DMS 273 treated with DMSO at 0.1 percent for 48 hours (cell line): ENCODE results near the gene TTC28.

Experiments
- DNase-seq: peaks from one replicate; lab custom pipeline; 2025; lab: John Stamatoyannopoulos, UW

TTC28 gene

DNA sequence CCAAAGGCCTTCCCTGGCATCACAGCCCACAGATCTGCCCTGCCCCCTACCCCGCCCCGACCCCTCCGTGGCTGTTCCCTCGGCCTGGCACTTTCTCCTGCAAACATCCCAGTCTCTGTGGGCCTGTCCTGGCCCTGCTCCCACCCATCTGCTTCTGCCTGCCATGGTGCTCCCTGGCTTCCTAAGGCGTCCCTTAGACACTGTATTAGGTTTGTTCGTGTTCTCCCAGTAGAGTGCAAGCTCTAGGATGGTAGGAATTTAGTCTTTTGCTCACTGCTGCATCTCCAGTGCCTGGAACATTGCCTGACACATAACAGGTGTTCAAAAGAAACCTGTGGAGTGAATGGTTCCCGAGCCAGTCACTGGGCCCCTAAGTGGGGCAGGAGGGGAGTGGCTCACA is 690.9 kb downstream of the TTC28 start:
- DNase-seq: no peak

DNA sequence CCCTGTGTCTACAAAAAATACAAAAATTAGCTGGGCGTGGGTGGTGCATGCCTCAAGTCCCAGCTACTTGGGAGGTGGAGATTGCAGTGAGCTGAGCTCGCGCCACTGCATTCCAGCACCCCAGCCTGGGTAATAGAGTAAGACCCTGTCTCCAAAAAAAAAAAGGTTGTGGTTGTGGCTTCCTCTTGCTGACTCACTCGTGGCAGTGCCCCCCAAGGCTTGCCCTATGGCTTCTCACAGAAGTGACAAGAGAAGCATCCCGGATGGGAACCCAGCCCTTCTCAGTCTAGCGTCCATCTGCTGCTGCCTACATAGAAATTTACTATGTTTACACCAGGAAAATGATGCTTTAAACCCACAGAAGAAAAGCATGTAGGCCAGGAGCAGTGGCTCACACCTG is 692.1 kb downstream of the TTC28 start:
- DNase-seq: no peak

DNA sequence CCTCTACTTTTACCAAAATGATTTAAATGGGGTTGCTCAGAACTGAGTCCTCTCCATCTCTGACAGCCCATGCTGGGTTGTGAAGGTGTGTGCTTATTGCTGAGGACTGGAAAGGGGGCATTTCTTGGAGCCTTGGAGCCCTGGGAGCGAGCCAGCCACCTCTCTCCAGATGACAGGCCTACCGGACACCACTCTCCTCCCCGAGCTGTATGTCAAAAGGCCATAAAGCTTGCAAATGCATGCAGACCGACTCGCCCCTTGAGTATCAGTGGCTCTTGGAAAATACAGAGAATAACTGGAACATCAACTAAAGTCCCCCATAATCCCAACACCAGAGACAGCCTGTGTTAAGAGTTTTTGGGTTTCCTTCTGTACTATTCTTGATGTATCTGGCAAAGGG is 692.7 kb downstream of the TTC28 start:
- DNase-seq: no peak

DNA sequence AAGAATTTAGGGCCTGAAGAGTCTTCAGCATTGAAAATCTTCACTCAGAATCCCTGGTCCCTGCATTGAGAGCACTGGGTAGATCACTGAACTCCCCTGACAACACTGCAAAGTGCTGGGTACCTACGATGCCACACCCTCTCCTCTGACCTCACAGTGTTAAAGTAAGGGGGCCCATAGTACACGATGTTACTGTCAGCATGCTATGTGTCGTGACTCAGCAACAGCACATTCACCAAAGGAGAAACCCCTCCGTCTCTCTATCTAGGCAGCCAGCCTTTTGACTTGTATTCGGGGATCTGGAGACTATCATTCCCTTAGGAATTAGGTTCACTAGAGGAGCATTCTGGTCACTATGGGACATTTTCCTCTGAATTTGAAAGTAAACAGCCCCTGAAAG is 693.2 kb downstream of the TTC28 start:
- DNase-seq: no peak

DNA sequence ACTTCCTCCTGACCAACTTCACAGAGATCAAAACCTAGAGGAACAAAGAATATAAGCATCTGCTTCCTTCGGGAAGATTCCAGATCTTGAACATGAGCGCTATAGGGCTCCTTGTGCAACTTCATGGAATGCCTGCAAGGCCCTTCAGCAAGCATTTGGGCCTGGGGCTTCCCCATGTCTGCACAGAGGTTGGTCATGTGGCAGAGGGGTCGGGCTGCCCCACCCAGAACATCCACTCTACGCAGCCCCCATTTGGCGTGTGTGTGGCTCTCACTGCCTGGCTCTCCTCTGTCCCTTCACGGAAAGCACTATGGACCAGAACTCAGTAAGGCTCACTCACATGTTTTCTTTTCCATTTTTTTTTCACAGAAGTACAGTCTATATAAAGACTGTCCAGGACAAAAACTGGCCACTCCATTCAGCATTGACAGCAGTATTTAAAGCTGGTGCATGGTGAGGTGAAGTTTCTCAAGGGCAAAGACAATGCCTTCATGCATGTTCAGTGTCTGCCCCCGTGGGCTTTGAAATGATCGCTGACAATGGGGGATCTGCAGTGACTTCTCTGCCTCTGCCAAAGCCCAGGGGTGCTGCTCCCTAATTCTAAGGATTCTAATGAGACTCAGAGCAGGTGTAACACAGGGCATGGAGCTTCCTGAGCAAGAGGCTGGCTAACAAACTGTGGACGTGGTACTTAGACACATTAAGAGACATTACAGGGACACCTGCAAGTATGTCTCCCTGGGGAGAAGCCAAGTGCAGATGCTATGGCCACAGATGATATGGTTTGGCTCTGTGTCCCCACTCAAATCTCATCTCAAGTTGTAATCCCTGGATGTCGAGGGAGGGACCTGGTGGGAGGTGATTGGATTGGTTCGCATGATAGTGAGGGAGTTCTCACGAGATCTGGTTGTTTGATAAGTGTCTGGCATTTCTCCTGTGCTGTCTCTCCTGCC is 694.0 kb downstream of the TTC28 start:
- no peak for DNase-seq

DNA sequence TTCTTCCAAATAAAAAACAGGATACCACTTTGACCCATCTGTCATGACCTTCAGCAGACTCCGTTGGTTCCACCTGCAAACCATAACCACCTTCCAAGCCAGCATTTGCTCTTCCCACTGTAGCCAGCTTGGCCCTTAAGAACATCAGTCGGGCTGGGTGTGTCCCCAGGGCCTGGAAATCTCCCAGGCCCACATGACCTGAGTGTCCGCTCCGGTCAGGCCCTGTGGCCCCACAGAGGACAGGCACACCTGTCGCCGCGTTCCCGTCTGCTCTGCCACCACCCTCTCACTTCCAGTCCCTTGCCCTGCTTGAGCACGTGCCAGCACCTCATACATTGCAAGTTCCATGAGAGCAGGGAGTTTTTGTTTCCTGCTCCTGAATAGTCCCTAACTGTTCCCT is 694.9 kb downstream of the TTC28 start:
- DNase-seq: no peak

DNA sequence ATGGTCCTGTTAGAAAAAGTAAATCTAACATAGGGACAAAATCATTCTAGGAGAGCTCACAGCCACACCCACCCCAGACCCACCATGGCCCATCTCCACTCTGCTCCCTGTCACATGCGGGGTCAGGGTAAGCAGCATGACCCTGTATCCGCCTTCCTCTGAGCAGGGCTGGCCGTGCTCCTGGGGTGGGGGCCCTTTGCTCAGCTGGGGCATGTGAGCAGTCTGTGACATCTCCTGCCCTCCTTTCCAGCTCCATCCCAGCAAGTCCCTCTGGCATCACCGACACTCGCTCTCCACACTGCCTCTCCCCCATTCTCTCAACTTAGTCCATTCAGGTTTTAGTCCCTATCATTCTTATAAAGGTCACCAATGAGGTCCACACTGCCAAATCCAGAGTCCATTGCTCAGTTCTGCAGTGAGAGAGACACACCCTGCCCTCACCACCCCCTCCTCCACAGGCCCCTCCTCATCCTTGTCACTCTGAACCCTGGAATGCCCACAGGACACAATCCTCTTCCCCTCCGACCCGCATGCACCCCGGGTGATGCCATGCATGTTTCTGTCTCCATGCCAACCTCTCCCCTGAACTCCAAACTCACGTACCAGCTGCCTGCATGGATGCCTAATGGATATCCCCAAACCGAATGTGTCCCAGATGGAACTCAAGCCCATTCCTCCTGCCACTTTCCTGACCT is 695.5 kb downstream of the TTC28 start:
- DNase-seq: no peak

DNA sequence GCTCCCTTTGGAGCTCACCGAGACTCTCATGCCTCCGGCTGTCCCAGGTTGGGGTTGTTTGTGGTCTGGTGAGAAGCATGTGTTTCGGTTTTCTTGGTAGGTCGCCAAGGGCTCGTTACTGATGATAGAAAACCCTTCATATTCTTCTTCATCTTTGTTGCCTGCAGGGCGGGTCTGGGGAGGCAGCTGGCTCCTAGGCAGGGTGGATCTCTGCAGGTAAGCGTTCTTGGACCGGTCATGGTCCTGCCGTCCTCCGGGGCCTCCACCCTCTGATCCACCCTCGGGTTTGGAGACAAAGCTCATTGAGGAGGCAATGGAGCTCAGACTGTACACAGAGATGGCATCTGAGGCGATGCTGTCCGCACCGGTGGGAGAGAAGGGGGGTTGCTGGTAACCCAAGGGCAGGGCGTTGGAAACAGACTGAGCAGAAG is 696.3 kb downstream of the TTC28 start:
- no peak for DNase-seq

DNA sequence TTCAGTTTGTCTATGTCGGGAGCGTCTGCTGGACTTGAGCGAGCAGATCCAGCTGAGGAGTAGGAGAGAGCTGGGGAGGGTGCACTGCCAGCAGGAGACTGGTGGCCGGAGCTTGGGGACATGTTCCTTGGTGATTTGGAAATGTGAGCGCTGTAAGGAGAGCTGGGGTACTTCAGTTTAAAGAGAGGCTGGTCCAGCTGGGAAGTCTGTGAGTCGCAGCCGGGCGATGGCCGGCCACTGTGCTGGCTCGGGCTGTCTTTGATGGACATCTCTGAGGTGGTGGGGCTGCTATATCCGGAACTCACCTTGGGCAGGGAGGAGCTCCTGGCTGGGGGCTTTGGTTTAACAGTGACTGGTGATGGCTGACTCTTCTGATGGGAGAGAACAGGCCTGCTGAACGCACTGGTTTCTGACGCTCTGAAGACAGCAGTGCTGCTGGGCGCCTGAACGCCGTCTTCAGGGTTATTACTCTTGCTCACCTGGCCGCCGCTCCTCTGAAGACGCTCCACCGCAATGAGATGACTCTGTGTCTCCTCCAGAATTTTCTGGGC is 696.9 kb downstream of the TTC28 start:
- no peak for DNase-seq

DNA sequence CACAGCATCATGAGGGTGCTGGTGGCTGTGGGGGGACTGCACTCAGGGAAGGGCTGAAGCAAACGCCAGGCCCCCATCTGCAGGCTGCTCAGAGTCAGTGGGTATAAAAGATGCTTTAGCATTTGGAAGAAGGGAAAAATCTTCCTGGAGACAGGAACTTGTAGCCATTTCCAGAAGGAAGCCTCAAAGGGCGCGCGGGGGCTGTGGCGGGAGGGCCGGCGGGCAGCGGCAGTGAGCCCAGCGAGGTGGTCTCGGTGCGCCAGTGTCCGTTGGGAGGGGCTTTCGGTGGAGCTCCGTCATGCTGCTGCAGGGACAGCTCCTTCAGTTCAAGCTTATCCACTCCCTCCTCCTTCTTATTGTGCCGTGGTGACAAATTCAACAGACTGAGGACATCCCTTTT is 697.5 kb downstream of the TTC28 start:
- no peak for DNase-seq

DNA sequence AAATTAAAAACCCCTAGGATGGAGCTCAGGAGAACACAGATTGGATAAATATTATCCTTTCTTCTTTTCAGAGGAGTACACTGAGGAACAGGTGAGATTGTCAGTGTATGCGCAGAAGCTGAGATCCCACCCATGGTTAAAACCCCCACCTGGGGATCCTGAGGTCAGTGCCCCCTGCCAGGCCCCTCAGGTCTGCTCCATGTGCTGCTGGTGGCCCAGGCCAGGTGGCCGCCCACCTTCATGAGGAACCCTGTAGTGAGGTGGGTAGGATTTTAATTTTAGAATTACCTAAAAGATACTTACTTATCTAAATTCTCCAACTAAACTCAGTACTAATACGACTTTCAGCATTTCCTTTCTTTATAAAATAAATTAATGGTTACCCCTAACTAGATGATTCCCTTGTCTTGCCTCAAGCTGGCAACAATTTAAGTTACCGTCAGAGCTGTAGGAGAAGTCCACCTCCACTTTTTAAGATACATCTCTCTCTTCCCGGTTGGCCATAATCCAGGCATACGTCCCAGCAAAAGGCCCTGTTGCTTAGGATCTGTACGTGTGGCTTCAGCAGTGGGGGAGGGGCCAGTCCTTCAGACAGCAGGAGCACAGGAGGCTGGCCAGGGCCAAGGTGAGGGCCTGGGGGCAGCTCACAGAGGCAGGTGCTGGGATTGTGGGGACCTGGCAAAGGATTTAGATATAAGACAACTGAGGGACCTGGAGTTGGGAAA is 699.1 kb downstream of the TTC28 start:
- no peak for DNase-seq

DNA sequence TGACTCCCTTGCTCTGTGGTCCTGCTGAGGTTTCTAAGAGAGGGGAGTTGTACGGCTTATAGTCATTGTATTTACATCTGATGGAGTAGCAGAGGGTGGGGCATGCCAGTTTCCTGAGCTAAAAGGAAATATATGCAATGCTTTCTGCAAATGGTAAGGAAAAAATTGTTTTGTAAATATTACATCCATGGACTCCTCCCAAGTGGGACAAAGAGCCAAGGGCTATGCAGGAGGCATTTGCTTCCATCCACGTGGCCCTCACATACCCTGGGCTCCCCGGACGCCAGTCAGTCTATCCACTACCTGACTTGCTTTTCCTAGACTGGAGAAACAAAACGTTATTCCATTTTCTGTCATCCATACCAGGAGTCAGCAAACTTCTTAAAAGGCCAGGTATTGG is 700.8 kb downstream of the TTC28 start:
- no peak for DNase-seq

DNA sequence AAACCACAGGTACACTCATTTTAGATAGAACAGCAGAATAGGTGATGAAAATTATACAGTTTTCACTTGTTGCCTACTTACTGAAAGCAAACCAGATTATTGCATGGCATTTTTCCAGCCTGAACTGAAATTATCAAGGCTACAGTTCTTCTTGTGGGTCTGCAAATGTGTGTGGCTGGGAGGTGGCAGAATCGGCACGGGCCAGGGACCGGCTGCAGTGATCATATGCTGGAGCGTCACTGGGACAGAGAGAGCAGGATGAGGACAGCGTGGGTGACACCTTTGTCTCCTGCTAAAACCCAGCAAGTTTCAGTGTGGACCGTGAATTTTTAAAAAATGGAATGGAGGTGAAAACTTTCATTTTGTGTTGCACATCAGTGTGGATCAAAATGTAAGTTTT is 701.3 kb downstream of the TTC28 start:
- no peak for DNase-seq

DNA sequence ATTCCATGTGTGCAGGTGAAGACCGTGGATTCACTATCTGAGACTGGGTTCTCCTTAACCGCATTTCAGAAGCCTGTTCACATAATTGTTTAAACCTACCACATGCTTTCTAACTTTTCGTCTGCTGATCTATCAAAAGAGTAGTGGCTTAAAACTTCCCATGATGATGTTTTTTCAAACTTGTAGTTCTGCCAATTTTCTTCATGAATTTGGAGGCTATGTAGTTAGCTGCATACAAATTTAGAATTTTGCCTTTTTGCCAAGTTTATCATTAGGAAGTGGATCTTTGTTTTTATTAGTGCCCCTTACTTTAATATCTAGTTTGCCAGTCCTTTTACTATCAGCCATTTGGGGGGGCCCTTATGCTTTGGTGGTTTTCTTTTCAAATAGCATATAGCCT is 703.1 kb downstream of the TTC28 start:
- DNase-seq: no peak

DNA sequence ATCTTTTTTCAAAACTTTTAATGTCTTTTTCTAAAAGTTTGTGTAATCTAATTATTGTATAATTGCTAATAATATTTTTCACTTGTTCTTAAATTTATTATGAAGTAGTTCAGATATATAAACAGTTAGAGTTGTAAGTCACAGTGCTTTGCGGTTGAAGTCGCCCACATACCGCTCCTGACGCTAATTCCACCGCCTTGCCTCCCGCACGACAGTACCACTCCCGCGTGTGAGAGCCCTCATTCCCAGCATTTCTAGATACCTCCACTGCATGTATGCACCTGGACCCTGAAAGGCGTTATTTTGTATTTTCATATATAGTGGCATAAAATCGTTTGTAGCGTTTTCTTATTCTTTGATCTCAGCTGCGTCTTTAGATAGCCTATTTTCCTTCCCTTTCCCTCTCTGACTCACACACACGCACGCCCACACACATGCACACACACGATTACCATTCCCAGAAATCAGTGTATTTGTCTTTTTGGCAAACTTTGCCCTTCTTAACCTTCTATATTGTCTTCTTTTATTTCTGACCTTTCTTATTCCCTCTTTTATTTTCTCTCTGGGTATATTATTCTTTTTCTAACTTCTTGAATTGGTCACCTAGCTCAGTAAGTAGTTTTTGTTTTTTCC is 704.1 kb downstream of the TTC28 start:
- no peak for DNase-seq

DNA sequence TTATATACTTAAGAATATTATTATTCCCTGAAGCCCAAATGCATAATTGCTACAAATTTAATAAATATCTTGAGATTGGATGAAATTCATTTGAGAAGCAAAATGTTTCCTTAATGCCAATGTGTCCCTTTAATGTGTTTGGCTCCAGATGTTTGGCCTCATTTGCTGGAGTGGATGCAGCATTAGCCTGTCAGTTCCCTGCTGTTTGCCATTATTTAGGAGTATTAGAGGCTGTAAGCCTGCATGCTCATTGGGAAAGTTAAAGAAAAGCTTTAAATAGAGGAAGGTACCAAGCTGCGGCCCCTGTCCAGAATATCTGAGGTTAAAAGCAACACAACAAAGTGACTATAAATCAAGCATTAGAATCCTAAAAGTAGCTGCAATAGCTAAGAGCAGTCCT is 705.8 kb downstream of the TTC28 start:
- no peak for DNase-seq

DNA sequence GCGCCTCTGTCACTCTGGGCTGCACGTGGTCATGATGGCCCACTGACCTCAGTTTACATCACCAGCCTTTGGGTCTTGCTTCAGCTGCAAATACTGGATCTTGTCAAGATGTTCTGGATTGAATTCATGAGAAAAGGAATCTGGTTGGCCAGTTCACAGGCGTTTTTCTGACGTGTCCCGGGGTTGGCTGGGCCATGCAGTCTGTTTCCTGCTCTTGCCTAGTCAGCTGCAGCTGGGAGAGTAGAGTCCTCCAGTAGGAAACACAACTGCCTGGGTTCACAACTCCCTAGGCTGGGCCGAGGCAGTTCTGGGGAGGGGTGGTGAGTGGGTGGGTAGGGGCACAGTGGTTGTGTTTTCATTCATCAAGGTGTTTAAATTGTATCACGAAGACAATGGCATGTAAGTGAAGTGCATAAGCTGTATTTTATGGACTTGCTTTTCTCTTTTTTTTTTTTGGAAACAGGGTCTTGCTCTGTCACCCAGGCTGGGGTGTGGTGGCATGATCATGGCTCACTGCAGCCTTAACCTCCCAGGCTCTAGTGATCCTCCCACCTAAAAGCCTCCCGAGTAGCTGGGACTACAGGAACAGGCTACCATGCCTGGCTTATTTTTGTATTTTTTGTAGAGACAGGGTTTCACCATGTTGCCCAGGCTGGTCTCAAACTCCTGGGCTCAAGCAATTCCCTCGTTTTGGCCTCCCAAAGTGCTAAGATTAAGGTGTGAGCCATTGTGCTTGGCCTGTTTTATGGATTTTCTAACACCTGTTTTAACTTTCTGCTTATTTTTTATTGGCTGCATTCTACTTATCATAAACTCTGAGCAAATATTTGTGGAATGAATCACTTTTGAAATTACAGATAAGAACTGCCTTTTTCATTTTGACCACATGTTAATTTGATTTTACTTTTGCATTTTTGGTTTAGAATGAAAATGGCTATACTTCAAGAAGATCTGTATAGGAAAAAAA is 706.6 kb downstream of the TTC28 start:
- no peak for DNase-seq

DNA sequence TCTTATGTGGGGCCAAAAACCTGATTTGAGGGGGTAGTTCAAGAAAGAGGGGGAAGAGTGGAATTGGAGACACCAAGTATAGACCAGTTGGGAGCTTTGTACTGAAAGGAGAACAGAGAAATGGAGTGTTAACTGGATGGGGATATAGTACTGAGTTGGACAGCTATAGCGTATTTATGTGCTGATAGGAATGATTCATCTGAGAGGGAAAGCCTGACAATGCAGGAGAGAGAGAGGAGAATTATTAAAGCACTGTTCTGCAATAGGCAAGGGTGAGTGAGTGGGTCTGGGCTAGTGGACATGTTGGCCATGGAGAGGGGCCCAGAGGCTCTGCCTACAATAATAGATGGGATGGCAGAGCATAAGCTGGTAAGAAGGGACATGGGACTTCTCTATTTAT is 707.7 kb downstream of the TTC28 start:
- DNase-seq: no peak

DNA sequence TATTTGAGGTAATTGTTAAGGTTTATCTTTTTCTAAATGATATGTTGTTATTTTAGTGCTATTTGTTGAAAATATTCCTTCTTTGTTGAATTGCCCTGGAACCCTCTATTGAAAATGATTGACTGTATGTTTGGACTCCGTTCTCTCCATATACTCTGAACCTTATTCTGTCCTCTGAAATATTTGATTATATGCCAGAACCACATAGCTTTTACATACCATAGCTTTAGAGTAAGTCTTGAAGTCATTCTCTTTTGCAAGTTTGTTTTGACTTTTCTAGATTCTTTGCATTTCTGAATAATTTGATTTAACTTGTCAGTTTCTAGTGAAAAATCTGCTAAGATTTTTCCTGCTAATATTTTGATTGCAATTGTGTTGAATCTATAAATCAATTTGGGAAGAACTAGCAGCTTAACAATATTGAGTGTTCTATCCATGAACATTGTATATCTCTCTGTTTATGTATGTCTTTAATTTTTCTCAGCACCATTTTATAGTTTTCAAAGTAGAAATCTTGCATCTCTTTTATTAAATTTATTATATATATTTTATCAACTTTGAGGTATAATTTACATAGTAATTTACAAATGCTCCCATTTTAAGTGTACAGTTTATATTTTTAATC is 708.9 kb downstream of the TTC28 start:
- DNase-seq: no peak
